HG03469 (cell line): ENCODE data around the gene BHLHE40.
A peak's percentile ranks its signal among the peaks of the same experiment; 100 is the strongest.
"Not testable (repeated sequence)": the region's sequence is repeated elsewhere in the genome, so short reads cannot be mapped to it uniquely, and the experiment has no call there.

Source experiments
- ATAC-seq: cut with Tn5 transposase; IDR thresholded peaks from one replicate; pipeline ENCODE4 v1.9.1; 2021; ENCODE audit warnings: mild to moderate bottlenecking, moderate library complexity, moderate number of reproducible peaks; ENCODE audit not compliant: unreplicated experiment

BHLHE40 gene

DNA sequence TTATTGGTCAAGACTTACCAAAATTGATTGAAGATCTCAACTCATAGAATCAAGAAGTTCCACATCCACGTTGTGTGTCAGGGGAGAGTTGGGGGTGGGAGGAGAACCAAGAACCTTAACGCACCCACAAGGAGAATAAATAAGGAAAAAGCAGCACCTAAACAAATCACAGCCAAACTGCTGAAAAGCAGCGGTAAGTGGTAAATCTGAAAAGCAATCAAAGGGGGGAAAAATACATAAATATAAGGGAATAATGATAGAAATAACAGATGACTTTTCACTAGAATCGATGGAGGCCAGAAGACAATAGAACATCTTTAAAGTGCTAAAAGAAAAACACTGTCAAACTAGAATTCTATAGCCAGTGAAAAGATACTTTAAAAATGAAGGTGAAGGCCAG lies 20.1 kb upstream of the BHLHE40 start:
- ATAC-seq = no peak

DNA sequence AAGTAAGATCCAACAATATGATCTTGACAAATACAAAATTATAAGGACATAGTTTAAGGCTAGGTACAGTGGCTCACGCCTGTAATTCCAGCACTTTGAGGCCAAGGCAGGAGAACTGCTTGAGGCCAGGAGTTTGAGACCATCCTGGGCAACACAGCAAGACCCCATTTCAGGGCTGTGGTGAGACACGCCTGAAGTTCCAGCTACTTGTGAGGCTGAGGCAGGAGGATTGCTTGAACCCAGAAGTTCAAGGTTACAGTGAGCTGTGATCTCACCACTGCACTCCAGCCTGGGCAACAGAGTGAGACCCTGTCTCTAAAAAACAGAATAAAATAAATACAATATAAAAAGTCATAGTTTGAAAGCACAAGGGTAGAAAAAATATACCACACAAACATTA lies 17.4 kb upstream of the BHLHE40 start:
- not testable (repeated sequence) for ATAC-seq

DNA sequence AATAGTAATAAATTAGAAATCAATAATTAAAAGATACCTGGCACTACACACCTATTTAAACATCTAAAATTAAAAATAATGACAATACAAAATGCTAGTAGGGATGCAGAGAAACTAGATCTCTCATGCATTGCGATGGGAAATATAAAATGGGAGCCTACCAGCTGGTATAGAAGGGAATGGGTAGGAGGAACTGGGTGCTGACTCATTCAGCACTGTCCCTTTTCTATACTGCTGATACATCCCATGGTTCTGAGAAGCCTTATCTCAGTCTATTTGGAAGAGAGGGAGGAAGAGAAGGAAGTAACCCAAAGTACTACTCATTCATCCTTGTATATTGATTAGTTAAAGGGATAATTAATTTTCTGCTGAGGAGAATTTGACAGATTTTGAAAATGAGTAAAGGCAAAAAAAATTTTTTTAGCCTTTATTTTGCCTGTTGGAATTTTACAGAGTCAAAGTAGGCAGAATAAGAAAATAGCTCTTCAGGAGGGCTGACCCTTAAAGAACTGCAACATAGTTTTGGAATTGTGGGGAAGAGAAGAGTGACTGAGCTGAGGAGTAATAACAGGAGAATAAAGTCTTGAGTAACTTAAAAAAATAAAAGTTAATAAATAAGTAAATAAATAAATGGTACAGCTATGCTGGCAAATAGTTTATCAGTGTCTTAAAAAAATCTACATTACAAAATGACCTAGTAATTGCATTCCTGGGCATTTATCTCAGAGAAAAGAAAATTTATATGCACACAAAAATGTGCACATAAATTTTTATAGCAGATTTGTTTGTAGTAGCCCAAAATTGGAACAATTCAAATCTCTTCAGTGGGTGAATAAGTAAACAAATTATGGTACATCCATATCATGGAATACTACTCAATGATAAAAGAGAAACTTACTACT lies 15.3 kb upstream of the BHLHE40 start:
- ATAC-seq = no peak

DNA sequence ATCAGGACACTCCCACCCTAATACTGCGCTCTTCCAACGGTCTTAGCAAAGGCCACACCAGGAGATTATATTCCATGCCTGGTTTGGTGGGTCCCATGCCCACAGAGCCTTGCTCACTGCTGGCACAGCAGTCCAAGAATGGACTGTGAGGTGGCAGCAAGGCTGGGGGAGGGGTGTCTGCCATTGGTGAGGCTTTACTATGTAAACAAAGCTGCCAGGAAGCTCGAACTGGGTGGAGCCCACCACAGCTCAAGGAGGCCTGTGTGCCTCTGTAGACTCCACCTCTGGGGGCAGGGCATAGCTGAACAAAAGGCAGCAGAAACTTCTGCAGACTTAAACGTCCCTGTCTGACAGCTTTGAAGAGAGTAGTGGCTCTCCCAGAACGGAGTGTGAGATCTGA lies 13.2 kb upstream of the BHLHE40 start:
- not testable (repeated sequence) for ATAC-seq

DNA sequence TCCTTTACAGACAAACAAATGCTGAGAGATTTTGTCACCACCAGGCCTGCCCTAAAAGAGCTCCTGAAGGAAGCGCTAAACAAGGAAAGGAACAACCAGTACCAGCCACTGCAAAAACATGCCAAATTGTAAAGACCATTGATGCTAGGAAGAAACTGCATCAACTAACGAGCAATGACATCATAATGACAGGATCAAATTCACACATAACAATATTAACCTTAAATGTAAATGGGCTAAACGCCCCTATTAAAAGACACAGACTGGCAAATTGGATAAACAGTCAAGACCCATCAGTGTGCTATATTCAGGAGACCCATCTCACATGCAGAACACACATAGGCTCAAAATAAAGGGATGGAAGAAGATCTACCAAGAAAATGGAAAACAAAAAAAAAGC lies 11.6 kb upstream of the BHLHE40 start:
- ATAC-seq = not testable (repeated sequence)

DNA sequence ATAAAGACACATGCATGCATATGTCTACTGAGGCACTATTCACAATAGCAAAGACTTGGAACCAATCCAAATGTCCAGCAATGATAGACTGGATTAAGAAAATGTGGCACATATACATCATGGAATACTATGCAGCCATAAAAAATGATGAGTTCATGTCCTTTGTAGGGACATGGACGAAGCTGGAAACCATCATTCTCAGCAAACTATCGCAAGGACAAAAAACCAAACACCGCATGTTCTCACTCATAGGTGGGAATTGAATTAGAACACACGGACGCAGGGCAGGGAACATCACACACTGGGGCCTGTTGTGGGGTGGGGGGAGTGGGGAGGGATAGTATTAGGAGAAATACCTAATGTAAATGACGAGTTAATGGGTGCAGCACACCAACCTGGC lies 7.8 kb upstream of the BHLHE40 start:
- not testable (repeated sequence) for ATAC-seq

DNA sequence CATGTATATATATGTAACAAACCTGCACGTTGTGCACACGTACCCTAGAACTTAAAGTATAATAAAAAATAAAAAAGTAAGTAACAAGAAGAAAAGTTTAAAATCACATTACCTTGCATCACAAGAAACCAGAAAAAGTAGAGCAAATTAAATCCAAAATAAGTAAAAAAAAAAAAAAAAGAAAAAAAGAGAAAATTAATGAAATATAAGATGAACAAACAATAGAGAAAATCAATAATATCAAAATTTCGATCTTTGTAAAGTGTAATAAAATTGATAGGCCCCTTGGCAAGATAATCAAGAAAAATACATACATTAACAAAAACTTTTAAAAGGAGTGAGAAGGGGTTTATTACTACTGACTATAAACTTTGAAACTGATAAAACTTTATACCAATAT lies 7.4 kb upstream of the BHLHE40 start:
- ATAC-seq = no peak

DNA sequence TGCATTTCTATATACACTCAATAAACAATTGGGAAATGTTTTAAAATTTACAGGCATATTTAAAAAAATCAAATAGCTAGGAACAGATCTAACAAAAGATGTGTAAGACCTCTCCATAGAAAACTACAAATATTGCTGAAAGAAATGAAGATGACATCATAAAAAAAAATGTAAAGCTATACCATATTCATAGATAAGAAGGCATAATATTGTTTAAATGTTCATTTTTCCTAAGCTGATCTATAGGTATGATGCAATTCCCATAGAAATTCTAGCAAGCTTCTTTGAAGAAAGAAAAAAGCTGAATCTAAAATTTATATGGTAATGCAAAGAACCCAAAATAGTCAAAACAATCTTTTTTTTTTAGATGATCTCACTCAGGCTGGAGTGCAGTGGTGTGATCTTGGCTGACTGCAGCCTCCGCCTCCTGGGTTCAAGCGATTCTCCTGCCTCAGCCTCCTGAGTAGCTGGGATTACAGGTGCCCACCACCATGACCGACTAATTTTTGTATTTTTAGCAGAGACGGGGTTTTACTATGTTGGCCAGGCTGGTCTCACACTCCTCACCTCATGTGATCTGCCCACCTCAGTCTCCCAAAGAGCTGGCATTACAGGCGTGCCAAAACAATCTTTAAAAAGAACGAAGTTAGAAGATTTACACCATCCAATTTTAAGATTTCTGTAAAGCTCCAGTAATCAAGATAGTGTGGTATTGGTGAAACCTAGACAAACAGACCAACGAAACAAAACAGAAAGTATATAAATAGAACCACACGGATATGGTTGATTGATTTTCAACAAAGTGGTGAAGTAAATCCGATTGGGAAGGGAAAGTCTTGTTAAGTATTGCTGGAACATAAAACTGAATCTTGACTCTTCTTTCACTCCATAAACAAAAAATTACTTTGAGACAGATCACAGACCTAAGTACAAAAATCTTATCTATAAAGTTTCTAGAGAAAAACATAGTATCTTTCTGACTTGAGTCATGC lies 6.3 kb upstream of the BHLHE40 start:
- peak; percentile 29 for ATAC-seq

DNA sequence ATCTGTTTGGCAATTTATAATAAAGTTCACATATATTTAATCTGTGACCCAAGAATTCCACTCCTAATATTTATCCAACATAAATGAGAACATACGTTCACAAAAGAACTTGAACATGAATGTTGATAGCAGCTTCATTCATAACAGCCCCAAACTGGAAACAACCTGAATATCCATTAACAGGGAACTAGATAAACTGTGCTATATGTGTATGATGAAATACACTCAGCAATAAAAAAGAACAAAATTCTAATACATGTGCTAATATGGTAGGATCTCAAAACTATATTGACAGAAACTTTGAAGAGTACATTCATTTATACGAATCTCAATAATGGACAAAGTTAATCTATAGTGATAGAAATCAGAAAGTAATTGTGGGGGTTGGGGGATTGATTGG lies 5.1 kb upstream of the BHLHE40 start:
- ATAC-seq = no peak

DNA sequence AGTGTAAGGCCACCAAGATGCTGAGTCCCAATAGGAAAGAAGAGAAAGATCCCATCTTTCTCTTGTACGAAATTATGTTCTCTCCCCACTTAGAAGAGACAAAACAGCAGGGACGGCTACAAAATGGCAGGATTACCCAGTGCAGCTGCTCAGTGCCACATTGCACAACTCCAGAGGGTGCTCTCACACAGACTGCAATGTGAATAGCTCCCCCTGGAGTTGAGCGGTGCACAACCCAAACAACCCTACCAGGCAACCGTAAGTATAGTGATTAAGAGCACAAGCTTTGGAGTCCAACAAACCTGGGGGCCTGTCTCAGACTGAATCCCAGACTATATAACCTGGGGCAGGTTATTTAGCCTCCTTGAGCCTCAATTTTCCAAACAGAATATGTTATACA lies 3.1 kb upstream of the BHLHE40 start:
- ATAC-seq = no peak

DNA sequence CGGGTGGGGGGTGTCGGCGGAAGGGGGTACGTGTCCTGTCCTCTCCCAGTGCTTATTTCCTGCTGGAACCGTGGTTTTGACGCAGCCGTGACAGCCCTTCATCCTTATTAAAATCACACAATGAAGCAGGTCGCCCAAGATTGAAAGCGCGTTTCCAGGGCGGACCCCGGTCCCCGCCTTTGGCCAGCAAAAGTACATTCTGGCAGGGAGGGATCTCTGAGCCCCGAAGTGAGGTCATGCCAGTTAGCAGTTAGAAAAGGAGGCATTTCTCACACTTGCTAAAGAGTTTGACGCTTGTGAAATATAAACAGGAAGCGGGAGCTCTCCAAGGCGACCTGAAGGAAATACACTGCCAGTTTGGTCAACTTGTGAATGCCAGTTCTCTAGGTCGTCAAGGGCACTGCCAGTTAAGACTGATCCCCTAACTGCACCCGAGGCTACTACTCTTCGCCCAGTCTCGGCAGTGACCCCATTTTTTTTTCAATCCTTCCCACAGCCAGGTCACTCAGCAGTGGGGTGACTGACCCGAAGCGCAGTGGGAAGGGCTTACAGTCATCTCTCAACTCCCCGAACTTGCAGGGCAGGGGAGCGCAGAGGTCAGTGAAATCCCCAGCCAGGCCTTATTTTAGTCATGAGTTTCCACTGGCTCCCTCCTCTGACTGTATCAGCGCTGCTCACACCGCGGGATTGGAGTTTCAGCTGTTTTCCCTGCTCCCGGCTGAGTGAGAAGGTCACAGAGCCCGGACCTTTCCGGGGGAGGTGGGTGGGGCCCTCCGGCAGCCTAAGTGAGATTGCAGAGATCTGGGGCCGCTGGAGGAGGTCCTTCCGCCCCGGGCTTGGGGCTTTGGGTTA lies 2.0 kb upstream of the BHLHE40 start:
- peak; percentile 25 for ATAC-seq

DNA sequence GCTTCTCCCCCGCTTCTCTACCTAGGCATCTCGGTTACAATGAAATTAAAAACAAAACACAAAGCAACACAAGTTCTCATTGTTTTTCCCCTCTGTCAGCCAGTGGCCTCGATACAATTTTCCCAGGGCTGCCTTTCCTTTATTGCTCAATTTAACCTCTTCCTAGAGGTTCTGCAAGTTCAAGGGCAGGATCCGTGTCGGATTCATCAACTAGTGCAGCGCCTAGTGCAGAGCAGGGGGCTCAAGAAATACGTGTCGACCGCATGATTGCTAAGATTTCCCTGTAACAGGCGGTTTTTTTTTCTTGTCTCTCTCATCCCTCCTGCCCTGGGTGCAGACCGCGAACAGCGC lies 1.4 kb upstream of the BHLHE40 start:
- ATAC-seq = no peak

DNA sequence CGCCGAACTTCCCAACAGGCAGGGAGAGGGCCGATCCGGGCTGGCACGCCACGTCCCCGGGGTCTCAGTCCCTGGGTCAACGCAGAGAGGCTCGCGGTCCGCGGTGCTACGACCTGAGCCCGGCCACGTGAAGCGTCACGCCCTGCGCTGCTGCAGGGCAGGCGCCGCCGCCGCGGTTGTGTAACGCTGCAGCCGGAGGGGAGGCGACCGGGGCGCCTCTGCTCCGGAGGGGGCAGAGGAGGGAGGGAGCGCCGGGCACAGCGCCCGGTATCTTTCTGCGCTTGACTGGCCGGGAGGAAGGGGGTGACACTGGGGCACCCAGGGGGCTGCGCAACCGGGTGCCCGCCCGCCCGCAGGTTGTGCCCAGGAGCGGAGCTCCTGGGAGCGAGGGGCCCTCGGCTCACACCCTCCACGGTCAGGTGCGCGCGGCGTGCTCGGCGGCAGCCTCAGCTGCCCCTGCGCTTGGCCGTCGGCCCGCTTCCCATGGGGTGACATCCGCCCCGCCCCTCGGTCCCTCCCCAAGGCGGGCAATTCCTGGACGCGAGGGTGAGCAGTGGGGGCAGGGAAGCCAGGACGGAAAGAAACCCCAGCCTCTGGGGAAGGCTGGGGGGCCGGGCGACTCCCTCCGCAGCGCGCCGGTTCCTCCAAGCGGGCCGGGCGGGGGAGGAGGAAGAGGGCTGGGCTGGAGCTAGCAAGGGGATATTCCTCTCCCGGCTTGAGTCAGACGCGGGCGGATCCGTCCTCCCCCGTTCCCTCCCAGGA lies 852 bp upstream of the BHLHE40 start:
- peak; percentile 29 for ATAC-seq

DNA sequence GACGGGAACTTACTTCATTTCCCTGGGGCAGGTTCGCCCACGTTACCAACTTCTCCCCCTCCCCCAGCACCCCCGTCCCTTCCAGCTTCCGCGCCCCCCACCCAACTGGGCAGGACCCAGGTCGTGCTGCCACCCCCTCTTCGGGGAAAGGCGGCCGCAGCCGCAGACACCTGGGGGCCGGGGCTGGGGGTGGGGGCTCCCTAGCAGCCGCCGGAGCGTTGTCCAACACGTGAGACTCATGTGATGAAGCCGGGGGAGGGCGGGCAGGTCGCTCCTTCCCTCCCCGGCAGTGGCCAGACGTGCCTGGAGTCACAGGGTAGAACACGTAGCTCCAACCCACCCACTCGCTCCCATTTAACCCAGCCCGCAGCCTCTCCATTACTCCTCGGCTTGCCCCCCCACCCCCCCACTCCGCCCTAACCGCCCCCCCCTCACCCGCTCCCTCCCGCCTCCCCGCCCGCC lies 240 bp upstream of the BHLHE40 start:
- peak; percentile 30 for ATAC-seq

DNA sequence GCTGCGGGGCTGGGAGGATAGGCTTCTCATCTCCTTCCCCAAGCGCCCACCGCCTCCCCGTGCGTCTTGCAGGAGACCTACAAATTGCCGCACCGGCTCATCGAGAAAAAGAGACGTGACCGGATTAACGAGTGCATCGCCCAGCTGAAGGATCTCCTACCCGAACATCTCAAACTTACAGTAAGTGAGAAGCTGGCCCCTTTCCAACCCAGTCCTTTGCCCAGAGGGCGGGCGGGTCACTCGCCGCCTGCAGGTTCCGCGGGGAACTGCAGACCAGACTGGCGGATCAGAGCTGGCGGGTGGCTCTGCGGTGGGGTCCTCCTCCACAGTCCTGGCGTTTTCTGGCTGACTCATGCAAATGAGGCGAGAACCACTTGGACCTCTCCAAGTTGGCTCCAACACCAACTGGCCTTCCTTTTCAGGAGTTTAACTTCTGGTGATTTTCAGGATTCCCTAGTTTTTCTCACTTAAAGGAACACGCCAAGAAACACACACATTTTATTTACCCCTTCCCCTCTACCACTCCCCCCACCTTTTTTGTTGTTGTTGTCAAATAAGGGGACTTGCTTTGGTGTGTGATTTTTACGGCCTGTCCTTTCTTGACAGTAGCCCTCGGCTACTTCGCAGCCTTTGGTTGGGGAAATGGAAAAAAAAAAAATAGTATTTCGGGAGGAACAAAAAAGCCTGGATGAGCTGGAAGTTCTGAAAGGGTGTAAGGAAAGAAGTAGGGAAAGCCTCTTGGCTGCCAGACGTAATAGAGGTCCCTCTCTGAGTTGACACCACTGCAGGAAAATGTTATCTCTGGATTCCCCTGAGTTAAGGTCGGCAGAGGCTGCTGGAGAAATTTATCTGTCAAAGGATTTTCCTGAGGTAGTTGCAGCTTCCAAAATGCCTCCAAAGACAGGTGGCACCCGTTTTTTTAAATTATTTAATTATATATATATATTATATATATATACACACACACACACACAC lies 1.3 kb downstream of the BHLHE40 start:
- no peak for ATAC-seq

DNA sequence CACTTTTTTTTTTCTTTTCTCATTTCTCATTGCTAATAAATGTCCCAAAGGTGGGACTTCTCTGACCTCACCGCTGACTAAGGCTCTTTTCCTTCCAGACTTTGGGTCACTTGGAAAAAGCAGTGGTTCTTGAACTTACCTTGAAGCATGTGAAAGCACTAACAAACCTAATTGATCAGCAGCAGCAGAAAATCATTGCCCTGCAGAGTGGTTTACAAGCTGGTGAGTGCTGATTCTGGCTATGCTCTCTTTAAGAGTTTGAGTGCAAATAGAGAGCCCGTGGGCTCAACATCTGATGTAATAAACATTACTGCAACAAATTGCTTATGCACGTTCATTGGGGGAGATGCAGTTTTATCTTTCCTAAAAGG lies 2.0 kb downstream of the BHLHE40 start:
- no peak for ATAC-seq

DNA sequence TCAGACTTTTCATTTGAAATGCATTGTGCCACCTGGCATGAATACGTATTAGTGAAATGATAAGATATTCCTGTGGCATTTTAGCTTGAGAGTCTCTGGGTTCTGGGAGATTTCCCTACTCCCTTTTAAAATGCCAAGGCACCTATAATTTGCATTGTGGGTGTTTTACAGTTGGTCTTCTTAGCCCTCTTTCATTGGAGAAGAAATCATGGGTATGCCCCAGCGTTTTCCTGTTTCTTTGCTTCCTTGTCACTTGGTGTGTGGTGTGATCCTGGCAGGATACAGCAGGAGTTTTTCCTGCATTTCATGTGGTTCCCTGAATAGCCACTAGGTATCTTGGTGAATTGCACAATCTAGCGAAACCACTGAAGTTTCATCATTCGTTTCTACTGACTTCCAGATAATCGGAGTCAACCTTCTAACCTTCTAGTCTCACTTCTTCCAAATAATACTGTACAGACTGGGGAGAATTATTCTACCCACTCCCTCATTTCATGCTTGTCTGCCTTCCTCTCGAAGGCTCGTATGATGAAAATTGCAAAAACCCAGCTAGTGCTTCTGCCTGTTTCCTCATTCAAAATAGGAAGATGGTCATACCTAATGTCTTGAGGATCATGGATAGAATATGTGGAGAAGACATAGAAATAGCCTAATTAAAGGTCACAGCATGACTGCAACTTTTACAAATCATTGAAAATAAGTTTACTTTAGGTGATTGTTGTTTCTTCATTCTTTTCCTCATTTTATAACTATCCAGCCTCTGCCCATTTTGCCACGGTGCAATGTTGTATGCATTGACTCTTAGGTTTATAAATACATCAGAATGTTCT lies 2.6 kb downstream of the BHLHE40 start:
- ATAC-seq = no peak
